Left lobe of liver (tissue), 2 donors: ENCODE data around the gene RALGAPA1. TPM values are rescaled to one million over a fixed set of nuclear protein-coding genes. Genes with fewer than 3 reads are reported as not detected.

Experiments used
- ATAC-seq: fragments of 200-7000 bp; cut with Tn5 transposase; one replicate; pipeline ENCODE4 v1.9.1; 2020; ENCODE audit warnings: mild to moderate bottlenecking, moderate library complexity
- DNase-seq: peaks from one replicate; pipeline ENCODE4 v3.0.0-alpha.2; 2020; ENCODE audit warnings: low spot score
- total RNA-seq: library from RNA; stranded (reverse); gene quantifications from one replicate; pipeline ENCODE4 v1.2.1, GENCODE V29; 2021
- donor health status: DM: no; HTN: no; CAD: no; lungs with moderate emphysema.
- donor health status: DM: no; HTN: yes; CAD: no.

The RALGAPA1 gene
- total RNA-seq, 1 donor from 2014 or later: 21.1 TPM

DNA sequence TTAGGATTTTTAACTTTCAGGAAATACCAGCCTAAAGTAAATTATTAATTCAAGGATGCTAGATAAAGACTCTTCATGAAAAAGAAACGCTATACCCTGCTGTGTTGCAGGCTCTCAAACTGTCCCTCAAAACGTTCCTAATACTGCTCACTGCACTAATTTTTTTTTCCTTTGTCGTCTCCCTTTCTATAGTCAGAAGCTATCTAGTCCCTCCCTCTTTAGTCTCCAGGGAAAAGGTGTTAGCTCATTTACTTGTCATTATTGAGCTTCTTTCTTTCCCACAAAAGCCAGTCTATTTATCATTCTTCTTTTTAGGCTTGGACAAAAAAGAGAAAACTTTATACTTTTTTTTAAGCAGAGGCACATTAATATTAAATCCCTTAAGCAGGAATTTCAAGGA, 305.4 kb downstream of the RALGAPA1 start:
- no peak for DNase-seq
- no peak for ATAC-seq

DNA sequence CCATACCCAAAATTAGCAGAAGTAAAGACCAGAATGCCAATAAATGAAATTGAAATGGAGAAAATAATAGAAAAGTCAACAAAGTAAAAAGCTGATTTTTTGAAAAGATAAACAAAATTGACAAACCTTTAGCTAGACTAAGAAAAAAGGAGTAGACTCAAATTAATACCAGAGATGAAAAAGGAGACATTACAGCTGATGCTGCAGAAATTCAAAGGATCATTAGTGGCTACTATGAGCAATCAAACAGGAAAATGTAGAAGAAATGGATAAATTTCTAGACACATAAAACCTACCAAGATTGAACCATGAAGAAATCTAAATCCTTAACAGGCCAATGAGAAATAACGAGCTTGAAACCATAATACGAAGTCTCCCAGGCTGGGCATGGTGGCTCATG, 309.9 kb downstream of the RALGAPA1 start:
- ATAC-seq (no peak), DNase-seq (no peak)

DNA sequence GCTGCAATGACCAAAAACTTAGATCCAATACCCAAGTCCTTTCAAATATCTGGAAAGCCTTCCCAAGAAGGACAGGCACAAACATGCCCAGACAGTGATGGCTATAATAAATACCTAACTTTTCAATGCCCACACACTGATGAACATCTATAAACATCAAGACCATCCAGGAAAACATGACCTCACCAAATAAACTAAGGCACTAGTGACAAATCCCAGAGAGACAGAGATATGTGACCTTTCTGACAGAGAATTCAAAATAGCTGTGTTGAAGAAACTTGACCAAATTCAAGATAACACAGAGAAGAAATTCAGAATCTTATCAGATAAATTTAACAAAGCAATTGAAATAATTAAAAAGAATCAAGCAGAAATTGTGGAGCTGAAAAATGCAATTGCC, 313.8 kb downstream of the RALGAPA1 start:
- ATAC-seq (no peak), DNase-seq (no peak)

DNA sequence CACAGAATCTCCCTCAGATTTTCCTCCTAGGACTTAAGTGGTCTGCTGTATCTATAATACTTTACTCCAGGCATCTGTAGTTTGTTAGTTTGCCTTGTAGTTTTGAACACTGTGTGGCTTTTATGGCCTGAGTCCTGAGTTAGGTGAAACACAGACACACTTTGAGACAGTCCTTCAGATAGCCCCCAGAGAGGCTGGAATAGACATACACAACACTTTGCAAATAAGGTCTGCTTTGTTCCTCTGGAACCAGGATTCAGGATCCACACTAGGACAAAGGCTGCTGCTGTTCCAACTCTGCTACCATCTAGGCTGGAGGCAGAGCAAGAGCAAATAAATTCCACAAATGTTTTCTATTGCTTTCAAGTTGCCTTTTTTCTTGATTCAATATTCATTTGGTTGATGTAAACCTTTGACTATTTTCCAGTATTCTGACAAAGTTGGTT, 316.5 kb downstream of the RALGAPA1 start:
- no peak for DNase-seq
- no peak for ATAC-seq

Other genes starting within 250 kb of the RALGAPA1 start
- 2.8 TPM for gene BRMS1L, start 17.0 kb upstream of the RALGAPA1 start, total RNA-seq